GM12892 (cell line): Measurements from ENCODE around the gene LRWD1.
"Not testable (repeated sequence)": the region's sequence is repeated elsewhere in the genome, so short reads cannot be mapped to it uniquely, and the experiment has no call there.

Source experiments
- DNase-seq: peaks from one replicate; pipeline ENCODE4 v3.0.0; 2011; ENCODE audit not compliant: insufficient read length
- FAIRE-seq: peaks from 2 replicates; lab custom pipeline; 2011; peaks lifted over from hg19 to GRCh38; lab: Jason Lieb, UNC
- POLR2A ChIP-seq: IDR thresholded peaks from 2 replicates; pipeline ENCODE4 v1.6.1; 2011; ENCODE audit warnings: low read depth, low read length, control low read depth
- POLR2AphosphoS5 ChIP-seq: IDR thresholded peaks from 2 replicates; pipeline ENCODE4 v1.6.1; 2011; ENCODE audit warnings: low read depth, low read length, control low read depth
- TAF1 ChIP-seq: IDR thresholded peaks from 2 replicates; pipeline ENCODE4 v1.6.1; 2011; ENCODE audit warnings: low read depth, mild to moderate bottlenecking, control low read depth, low read length, borderline replicate concordance

LRWD1 gene

GRCh38 chr7:102445674-102446071, 19.1 kb upstream of the LRWD1 start:
- FAIRE-seq, result peak; percentile 21
- DNase-seq, result no peak
- TF ChIP-seq TAF1 (no peak), POLR2A (no peak), POLR2AphosphoS5 (no peak)

DNA sequence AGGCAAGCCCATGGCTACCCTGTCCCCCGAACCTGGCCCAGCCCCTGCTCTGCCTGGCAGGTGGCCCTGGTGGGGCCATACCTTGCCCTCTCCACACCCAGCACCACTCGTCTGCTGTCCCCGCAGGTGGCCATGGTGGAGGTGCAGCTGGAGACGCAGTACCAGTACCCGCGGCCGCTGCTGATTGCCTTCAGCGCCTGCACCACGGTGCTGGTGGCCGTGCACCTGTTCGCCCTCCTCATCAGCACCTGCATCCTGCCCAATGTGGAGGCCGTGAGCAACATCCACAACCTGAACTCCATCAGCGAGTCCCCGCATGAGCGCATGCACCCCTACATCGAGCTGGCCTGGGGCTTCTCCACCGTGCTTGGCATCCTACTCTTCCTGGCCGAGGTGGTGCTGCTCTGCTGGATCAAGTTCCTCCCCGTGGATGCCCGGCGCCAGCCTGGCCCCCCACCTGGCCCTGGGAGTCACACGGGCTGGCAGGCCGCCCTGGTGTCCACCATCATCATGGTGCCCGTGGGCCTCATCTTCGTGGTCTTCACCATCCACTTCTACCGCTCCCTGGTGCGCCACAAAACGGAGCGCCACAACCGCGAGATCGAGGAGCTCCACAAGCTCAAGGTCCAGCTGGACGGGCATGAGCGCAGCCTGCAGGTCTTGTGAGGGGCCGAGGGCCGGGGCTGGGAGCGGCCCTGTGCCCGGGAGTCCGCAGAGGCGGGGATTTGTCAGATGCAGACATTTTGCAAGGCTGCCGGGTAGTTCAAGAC, 18.2 kb upstream of the LRWD1 start:
- DNase-seq, result no peak
- TF ChIP-seq POLR2A (0 out of 2 replicates have a peak, but pooled peaks have one; percentile 20), POLR2AphosphoS5 (no peak), TAF1 (no peak)
- no peak for FAIRE-seq

DNA sequence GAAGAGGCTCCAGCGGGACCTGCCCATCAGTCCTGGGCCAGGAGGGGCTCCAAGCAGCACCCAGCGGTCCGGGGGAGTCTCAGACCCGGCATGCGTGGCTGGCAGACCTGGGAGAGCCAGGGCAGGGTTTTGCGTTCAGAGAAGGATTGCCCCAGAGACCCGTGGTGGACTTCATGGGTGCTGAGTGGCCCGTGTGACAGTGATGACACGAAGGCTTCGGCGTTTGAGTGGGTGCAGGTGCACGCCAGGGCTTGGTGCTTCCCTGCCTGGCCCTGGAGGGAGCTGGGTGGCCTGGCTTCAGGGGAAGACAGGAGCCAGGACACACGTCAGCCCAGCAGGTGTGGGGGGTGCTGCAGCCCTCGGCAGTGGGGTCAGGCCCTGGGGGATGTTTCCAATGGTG, 17.5 kb upstream of the LRWD1 start:
- FAIRE-seq, result no peak

DNA sequence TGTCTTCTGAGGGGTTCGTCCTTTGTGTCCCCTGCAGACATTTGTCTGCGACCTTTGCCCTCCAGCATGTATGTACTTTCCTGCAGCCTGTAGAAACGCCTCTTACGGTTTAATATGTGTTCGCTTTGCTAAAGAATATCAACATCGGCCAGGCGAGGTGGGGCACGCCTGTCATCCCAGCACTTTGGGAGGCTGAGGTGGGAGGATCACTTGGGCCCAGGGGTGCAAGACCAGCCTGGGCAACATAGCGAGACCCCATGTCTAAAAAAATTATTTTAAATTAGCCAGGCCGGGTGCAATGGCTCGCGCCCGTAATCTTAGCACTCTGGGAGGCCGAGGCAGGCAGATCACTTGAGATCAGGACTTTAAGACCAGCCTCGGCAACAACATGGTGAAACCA, 15.6 kb upstream of the LRWD1 start:
- TF ChIP-seq TAF1 (no peak), POLR2A (no peak), POLR2AphosphoS5 (no peak)
- DNase-seq (no peak), FAIRE-seq (no peak)

More for the DNA sequence above, 17.5 kb upstream of the LRWD1 start:
- no peak for TF ChIP-seq POLR2AphosphoS5
- no peak for TF ChIP-seq TAF1
- TF ChIP-seq POLR2A, result no peak
- DNase-seq, result no peak

DNA sequence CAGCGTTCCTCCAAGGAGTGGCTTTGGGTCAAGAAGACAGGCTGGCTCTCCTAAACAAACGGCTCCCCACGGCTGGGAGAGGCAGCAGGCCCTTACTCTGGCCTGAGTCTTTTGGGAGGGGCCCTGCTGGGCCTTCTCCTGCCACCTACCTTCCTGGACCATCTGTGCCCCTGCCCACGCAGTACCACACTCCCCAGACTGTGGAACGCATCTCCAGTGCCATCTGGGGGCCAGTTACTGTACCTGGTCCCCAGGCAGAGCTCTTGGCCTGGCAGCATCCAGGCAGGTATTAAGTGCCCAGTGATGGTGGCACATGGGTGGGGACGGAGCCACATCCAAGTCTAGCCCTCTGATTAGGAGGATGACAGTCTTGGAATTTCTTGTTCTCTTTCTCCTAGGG, 14.5 kb upstream of the LRWD1 start:
- TF ChIP-seq POLR2AphosphoS5 (no peak), POLR2A (0 out of 2 replicates have a peak, but pooled peaks have one; percentile 33), TAF1 (no peak)
- peak; percentile 87 for FAIRE-seq
- DNase-seq, result no peak

DNA sequence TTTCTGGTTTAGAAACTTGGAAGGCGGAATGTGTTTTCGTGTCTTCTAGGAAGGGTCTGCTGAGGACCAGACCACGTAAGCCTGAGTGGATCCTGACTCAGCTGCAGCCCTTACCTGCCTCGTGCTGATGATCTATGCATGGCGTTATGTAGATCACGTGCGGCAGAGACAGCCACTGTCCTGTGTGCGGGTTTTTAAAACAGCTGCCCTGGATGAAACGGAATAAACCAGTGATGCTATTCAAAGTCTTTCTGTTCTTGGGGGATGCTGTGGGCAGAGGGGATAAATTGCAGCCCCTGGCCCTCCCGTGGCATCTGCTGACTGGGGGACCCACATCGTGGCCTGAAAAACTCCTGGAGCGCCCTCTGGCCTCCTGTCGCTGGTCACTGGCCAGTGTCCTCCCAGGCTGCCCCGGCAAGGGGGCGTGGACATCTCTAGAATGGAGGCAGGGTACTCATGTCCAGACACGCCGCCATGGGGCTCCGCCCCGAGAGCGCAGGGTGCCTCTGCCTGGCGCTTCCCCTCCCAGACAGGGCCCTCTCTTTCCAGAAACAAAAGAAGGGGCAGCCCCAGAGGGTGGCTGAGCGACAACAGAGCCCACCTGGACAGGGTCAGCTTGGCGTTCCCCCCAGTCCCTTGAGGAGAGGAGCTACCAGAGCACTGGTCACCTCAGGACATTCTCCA, 13.3 kb upstream of the LRWD1 start:
- TF ChIP-seq POLR2A, result peak; percentile 21; the same call in 1 of the 2 replicates
- no peak for TF ChIP-seq POLR2AphosphoS5
- FAIRE-seq (no peak), DNase-seq (no peak)

DNA sequence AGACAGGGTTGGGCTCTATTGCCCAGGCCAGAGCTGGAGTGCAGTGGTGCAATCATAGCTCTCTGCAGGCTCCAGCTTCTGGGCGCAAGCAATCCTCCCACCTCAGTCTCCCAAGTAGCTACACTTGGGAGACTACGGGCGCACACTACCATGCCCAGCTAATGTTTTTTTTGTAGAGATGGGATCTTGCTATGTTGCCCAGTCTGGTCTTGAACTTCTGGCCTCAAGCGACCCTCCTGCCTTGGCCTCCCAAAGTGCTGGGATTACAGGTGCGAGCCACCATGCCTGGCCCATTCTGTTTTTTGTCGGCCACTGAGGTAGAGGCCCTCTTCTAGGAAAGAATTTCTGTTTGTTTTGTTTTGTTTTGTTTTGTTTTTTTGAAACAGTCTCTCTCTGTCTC, 12.3 kb upstream of the LRWD1 start:
- FAIRE-seq (no peak), DNase-seq (no peak)
- TF ChIP-seq TAF1, result no peak
- TF ChIP-seq POLR2A, result no peak
- TF ChIP-seq POLR2AphosphoS5, result no peak

DNA sequence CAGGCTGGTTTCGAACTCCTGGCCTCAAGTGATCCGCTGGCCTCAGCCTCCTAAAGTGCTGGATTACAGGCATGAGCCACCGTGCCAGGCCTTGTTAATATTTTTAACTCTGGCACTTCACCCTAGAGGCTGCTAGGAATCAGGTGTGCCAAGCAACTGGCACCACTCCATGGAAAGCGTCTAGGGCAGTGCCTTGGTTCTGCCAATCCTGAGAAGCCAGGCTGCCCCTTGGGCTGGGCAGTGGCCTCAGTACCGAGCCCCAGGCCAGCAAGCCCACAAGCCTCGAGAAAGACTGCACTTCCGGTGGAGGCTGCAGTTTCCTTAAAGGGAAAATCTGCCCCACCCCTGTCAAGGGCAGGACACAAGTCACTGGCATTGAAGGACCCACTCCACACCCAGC, 11.5 kb upstream of the LRWD1 start:
- FAIRE-seq, result no peak

GRCh38 chr7:102454468-102454867, 10.3 kb upstream of the LRWD1 start:
- FAIRE-seq, result no peak
- no peak for DNase-seq
- TF ChIP-seq TAF1 (no peak), POLR2A (no peak), POLR2AphosphoS5 (no peak)

More for the DNA sequence above, 11.5 kb upstream of the LRWD1 start:
- TF ChIP-seq POLR2AphosphoS5 (no peak), TAF1 (no peak), POLR2A (no peak)
- DNase-seq, result no peak

- FAIRE-seq, DNase-seq: not testable (repeated sequence)
Observed at GRCh38 chr7:102454932-102455331, 9.9 kb upstream of the LRWD1 start.

DNA sequence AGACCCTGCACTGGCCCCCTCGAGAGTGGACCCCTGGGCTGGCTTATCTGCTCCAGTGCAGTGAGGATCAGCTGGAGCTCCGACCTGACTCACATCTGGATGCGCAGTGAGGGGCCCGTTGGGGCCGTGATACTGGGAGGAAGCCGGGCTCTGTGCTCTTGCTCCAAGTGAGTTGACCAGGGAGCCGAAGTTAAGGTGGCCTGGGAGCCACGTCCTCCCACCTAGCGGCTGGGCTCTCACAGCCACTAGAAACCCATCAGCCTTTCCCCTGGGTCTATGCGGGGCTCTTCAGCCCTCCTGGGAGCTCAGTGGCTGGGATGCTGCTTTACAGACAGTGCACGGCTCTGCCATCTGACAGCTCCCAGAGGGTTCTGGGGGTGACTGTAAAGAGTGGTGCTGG, 9.2 kb upstream of the LRWD1 start:
- DNase-seq, result no peak
- TF ChIP-seq POLR2A, result no peak
- no peak for TF ChIP-seq POLR2AphosphoS5
- TF ChIP-seq TAF1, result no peak
- no peak for FAIRE-seq

- FAIRE-seq, result no peak
- TF ChIP-seq TAF1 (no peak), POLR2AphosphoS5 (no peak), POLR2A (no peak)
- no peak for DNase-seq
Observed at GRCh38 chr7:102456327-102456726, 8.5 kb upstream of the LRWD1 start.
